ENCODE measurements around the gene CYB5R3.

GRCh38 chr22:42623756-42624441 lies 25.3 kb downstream of the CYB5R3 start:
- TF ChIP-seq POLR2A (IDR thresholded peaks at IDR 0.05) (no peak), CTCF (IDR thresholded peaks at IDR 0.05) (no peak)
